ENCODE results near the gene MYLK. TPM values are rescaled to one million over a fixed set of nuclear protein-coding genes. Genes with fewer than 3 reads are reported as not detected.

MYLK gene
- total and polyA plus RNA-seq, 4 donors = 17.1 to 158 (median 41.9) TPM

GRCh38 chr3:123732447-123732846 is 151.7 kb downstream of the MYLK start:
- peaks cover 3 to 42% (median 32%) of the 10 kb centered on the region in 4 donors for H3K36me3 ChIP-seq (ENCODE audit: control insufficient read depth in 4 of 4, insufficient read depth in 3 of 4, low read depth in 1 of 4, low read length in 3 of 4)
- no peak overlapping the region for H3K4me3 ChIP-seq (ENCODE audit: low read depth in 1 of 3, low read length in 3 of 3)
- WGBS = 74% methylated on average over 3 of the region's 3 CpGs
- no peak for DNase-seq (ENCODE audit: low spot score)
- no peaks in the 10 kb centered on the region for H3K9me3 ChIP-seq (ENCODE audit: control insufficient read depth in 4 of 4, low read length in 3 of 4)
- H3K9ac ChIP-seq (ENCODE audit: low read depth in 1 of 2, low read length in 2 of 2) = no peak overlapping the region
- H3K27me3 ChIP-seq (ENCODE audit: control insufficient read depth in 4 of 4, insufficient read depth in 4 of 4, low read length in 3 of 4) = no peaks in the 10 kb centered on the region
- TF ChIP-seq FOXA2 (IDR thresholded peaks at IDR 0.05) (no peak), TAF1 (conservative IDR thresholded peaks at IDR 0.05) (no peak), HNF4G (IDR thresholded peaks at IDR 0.05) (no peak), MAX (IDR thresholded peaks at IDR 0.05) (no peak), FOXA1 (IDR thresholded peaks at IDR 0.05) (no peak), YY1 (IDR thresholded peaks at IDR 0.05) (no peak), ATF3 (IDR thresholded peaks at IDR 0.05) (no peak), HNF4A (conservative IDR thresholded peaks at IDR 0.05) (no peak), SP1 (IDR thresholded peaks at IDR 0.05) (no peak), GABPA (IDR thresholded peaks at IDR 0.05 in 1 of 2, conservative IDR thresholded peaks at IDR 0.05 in 1 of 2) (no peak), NR2F2 (IDR thresholded peaks at IDR 0.05) (no peak), JUND (IDR thresholded peaks at IDR 0.05) (no peak), EGR1 (IDR thresholded peaks at IDR 0.05; ENCODE audit: low read depth in 2 of 2) (no peak), RXRA (IDR thresholded peaks at IDR 0.05) (no peak)
- TF ChIP-seq, protein P1, sequence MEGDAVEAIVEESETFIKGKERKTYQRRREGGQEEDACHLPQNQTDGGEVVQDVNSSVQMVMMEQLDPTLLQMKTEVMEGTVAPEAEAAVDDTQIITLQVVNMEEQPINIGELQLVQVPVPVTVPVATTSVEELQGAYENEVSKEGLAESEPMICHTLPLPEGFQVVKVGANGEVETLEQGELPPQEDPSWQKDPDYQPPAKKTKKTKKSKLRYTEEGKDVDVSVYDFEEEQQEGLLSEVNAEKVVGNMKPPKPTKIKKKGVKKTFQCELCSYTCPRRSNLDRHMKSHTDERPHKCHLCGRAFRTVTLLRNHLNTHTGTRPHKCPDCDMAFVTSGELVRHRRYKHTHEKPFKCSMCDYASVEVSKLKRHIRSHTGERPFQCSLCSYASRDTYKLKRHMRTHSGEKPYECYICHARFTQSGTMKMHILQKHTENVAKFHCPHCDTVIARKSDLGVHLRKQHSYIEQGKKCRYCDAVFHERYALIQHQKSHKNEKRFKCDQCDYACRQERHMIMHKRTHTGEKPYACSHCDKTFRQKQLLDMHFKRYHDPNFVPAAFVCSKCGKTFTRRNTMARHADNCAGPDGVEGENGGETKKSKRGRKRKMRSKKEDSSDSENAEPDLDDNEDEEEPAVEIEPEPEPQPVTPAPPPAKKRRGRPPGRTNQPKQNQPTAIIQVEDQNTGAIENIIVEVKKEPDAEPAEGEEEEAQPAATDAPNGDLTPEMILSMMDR (IDR thresholded peaks at IDR 0.05; ENCODE audit: low read depth, low read length, missing input control) = no peak
- TF ChIP-seq, protein P2, sequence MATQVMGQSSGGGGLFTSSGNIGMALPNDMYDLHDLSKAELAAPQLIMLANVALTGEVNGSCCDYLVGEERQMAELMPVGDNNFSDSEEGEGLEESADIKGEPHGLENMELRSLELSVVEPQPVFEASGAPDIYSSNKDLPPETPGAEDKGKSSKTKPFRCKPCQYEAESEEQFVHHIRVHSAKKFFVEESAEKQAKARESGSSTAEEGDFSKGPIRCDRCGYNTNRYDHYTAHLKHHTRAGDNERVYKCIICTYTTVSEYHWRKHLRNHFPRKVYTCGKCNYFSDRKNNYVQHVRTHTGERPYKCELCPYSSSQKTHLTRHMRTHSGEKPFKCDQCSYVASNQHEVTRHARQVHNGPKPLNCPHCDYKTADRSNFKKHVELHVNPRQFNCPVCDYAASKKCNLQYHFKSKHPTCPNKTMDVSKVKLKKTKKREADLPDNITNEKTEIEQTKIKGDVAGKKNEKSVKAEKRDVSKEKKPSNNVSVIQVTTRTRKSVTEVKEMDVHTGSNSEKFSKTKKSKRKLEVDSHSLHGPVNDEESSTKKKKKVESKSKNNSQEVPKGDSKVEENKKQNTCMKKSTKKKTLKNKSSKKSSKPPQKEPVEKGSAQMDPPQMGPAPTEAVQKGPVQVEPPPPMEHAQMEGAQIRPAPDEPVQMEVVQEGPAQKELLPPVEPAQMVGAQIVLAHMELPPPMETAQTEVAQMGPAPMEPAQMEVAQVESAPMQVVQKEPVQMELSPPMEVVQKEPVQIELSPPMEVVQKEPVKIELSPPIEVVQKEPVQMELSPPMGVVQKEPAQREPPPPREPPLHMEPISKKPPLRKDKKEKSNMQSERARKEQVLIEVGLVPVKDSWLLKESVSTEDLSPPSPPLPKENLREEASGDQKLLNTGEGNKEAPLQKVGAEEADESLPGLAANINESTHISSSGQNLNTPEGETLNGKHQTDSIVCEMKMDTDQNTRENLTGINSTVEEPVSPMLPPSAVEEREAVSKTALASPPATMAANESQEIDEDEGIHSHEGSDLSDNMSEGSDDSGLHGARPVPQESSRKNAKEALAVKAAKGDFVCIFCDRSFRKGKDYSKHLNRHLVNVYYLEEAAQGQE (IDR thresholded peaks at IDR 0.05) = no peak
- no peaks in the 10 kb centered on the region for H3K4me1 ChIP-seq (ENCODE audit: control insufficient read depth in 4 of 4, insufficient read depth in 4 of 4, low read length in 3 of 4)
- H3K27ac ChIP-seq (ENCODE audit: low read depth in 1 of 2, low read length in 2 of 2) = no peak overlapping the region

DNA sequence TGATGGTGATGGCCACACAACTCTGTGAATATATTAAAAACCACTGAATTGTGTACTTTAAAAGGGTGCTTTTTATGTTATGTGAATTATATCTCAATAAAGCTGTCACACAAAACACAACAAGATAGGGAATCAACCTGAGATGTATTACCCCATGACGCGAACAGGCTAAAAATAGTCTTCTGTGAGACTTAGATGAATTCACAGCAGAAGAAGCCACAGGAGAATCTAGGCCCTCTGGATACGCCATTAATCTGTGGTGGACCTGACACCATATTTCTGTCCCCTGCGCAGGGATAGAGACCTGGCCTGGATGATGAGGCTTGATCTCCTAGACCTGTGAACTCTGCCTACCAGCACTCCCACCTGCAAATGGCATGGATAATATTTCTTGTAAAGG is 153.3 kb downstream of the MYLK start:
- peaks cover 3 to 39% (median 29%) of the 10 kb centered on the region in 4 donors for H3K36me3 ChIP-seq (ENCODE audit: control insufficient read depth in 4 of 4, insufficient read depth in 3 of 4, low read depth in 1 of 4, low read length in 3 of 4)
- no peak overlapping the region for H3K27ac ChIP-seq (ENCODE audit: low read depth in 1 of 2, low read length in 2 of 2)
- TF ChIP-seq, protein P1 (IDR thresholded peaks at IDR 0.05; ENCODE audit: low read depth, low read length, missing input control) = no peak
- TF ChIP-seq YY1 (IDR thresholded peaks at IDR 0.05) = no peak
- TF ChIP-seq MAX (IDR thresholded peaks at IDR 0.05) = no peak
- TF ChIP-seq, protein P3, sequence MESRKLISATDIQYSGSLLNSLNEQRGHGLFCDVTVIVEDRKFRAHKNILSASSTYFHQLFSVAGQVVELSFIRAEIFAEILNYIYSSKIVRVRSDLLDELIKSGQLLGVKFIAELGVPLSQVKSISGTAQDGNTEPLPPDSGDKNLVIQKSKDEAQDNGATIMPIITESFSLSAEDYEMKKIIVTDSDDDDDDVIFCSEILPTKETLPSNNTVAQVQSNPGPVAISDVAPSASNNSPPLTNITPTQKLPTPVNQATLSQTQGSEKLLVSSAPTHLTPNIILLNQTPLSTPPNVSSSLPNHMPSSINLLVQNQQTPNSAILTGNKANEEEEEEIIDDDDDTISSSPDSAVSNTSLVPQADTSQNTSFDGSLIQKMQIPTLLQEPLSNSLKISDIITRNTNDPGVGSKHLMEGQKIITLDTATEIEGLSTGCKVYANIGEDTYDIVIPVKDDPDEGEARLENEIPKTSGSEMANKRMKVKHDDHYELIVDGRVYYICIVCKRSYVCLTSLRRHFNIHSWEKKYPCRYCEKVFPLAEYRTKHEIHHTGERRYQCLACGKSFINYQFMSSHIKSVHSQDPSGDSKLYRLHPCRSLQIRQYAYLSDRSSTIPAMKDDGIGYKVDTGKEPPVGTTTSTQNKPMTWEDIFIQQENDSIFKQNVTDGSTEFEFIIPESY (IDR thresholded peaks at IDR 0.05) = no peak
- no peak for TF ChIP-seq NR2F2 (IDR thresholded peaks at IDR 0.05)
- no peak for TF ChIP-seq SP1 (IDR thresholded peaks at IDR 0.05)
- 96% methylated on average over 4 of the region's 4 CpGs for WGBS
- no peak overlapping the region for H3K4me3 ChIP-seq (ENCODE audit: low read depth in 1 of 3, low read length in 3 of 3)
- DNase-seq (ENCODE audit: low spot score) = no peak
- H3K9me3 ChIP-seq (ENCODE audit: control insufficient read depth in 4 of 4, low read length in 3 of 4) = no peaks in the 10 kb centered on the region
- no peak overlapping the region for H3K9ac ChIP-seq (ENCODE audit: low read depth in 1 of 2, low read length in 2 of 2)
- no peaks in the 10 kb centered on the region for H3K27me3 ChIP-seq (ENCODE audit: control insufficient read depth in 4 of 4, insufficient read depth in 4 of 4, low read length in 3 of 4)
- no peaks in the 10 kb centered on the region for H3K4me1 ChIP-seq (ENCODE audit: control insufficient read depth in 4 of 4, insufficient read depth in 4 of 4, low read length in 3 of 4)

All from liver (tissue), 9 donors.